Measurements from ENCODE around the gene LAMTOR4.

- TF ChIP-seq CTCF (IDR thresholded peaks at IDR 0.05) (no peak), POLR2A (IDR thresholded peaks at IDR 0.05) (no peak)
Measured at GRCh38 chr7:100198266-100198665, 49.5 kb downstream of the LAMTOR4 start.
